MM.1S (cell line): ENCODE results near the gene PIH1D1.

Source experiments
- DNase-seq: peaks from one replicate; pipeline ENCODE4 v3.0.0-alpha.2; 2015
- H2AFZ ChIP-seq: fragments of 300-600 bp; sonication (generic); 2 replicates; pipeline ENCODE4 v1.6.0; 2016; ENCODE audit warnings: antibody characterized with exemption, low read length
- H3F3A ChIP-seq: fragments of 300-600 bp; sonication (generic); 2 replicates; pipeline ENCODE4 v1.6.1; 2016; ENCODE audit warnings: mild to moderate bottlenecking, antibody characterized with exemption, low read length, moderate library complexity, mixed read lengths; ENCODE audit not compliant: insufficient read depth
- H3K27ac ChIP-seq: fragments of 300-600 bp; sonication (generic); 2 replicates; pipeline ENCODE4 v1.5.1; 2016; ENCODE audit warnings: mild to moderate bottlenecking, low read length
- H3K27me3 ChIP-seq: fragments of 300-600 bp; sonication (generic); replicated peaks from 2 replicates; pipeline ENCODE4 v1.6.0; 2016; ENCODE audit warnings: low read length; ENCODE audit not compliant: insufficient read depth
- H3K36me3 ChIP-seq: fragments of 300-600 bp; sonication (generic); replicated peaks from 2 replicates; pipeline ENCODE4 v1.6.1; 2016; ENCODE audit warnings: mild to moderate bottlenecking, low read length, mixed read lengths; ENCODE audit not compliant: insufficient read depth
- H3K4me1 ChIP-seq: fragments of 300-600 bp; sonication (generic); 2 replicates; pipeline ENCODE4 v1.6.1; 2016; ENCODE audit warnings: low read length, mixed read lengths
- H3K4me2 ChIP-seq: fragments of 300-600 bp; sonication (generic); 2 replicates; pipeline ENCODE4 v1.6.0; 2016; ENCODE audit warnings: low read depth, low read length
- H3K4me3 ChIP-seq: fragments of 300-600 bp; sonication (generic); 2 replicates; pipeline ENCODE4 v1.5.1; 2016; ENCODE audit warnings: low read length, mixed read lengths
- H3K79me2 ChIP-seq: fragments of 300-600 bp; sonication (generic); 2 replicates; pipeline ENCODE4 v1.6.1; 2016; ENCODE audit warnings: mixed run types, low read length, mixed read lengths
- H3K9ac ChIP-seq: fragments of 300-600 bp; sonication (generic); 2 replicates; pipeline ENCODE4 v1.6.1; 2016; ENCODE audit warnings: low read length, mixed read lengths
- H3K9me2 ChIP-seq: fragments of 300-600 bp; sonication (generic); replicated peaks from 2 replicates; pipeline ENCODE4 v1.6.1; 2016; ENCODE audit warnings: mild to moderate bottlenecking, low read length, mixed read lengths; ENCODE audit not compliant: insufficient read depth
- H3K9me3 ChIP-seq: fragments of 300-600 bp; sonication (generic); replicated peaks from 2 replicates; pipeline ENCODE4 v1.6.1; 2016; ENCODE audit warnings: mild to moderate bottlenecking, low read length, mixed read lengths; ENCODE audit not compliant: insufficient read depth
- H4K20me1 ChIP-seq: fragments of 300-600 bp; sonication (generic); 2 replicates; pipeline ENCODE4 v1.6.1; 2016; ENCODE audit warnings: mild to moderate bottlenecking, low read length, moderate library complexity, mixed read lengths; ENCODE audit not compliant: insufficient read depth
- EZH2 ChIP-seq: fragments of 300-600 bp; sonication (generic); optimal IDR thresholded peaks from 2 replicates; pipeline ENCODE3; 2017; ENCODE audit warnings: low read depth, mild to moderate bottlenecking, antibody characterized with exemption, low read length, mixed read lengths
- EZH2phosphoT487 ChIP-seq: fragments of 300-600 bp; sonication (generic); IDR thresholded peaks from 2 replicates; pipeline ENCODE4 v1.6.1; 2018; ENCODE audit warnings: antibody characterized with exemption, low read length
- TF ChIP-seq, protein P1 (sequence below): fragments of 300-600 bp; sonication (generic); IDR thresholded peaks from 2 replicates; pipeline ENCODE4 v1.5.1; 2016; ENCODE audit warnings: antibody characterized with exemption, low read length, mixed read lengths

Gene PIH1D1

DNA sequence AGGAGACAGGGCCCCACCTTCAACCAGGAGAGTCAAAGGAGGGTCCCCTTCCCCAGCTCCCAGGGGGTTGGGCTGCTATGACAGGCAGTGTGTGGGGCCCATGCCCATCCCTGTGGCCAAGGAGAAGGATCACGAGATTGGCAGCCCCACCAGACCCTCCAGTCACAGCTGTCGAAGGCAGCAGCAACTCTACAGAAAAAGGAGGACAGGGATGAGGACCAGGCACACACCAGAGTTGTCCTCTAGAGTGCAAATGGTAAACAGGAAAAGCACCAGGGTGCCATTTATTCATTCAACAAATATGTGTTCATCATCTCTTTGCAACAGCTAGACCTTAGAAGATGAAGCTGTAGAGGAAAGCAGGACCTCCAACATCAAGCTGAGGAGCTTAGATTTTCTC lies 32.4 kb downstream of the PIH1D1 start:
- Histone ChIP-seq H3K9ac (no peak overlapping the region), H3K27me3 (peaks cover 95% of the 10 kb centered on the region), H3F3A (no peaks in the 10 kb centered on the region), H3K9me2 (no peaks in the 10 kb centered on the region), H3K4me2 (no peak overlapping the region), H2AFZ (no peak overlapping the region), H3K4me1 (0 out of 2 replicates have a peak, but pooled peaks cover 3% of the 10 kb centered on the region), H3K4me3 (no peak overlapping the region), H3K36me3 (no peaks in the 10 kb centered on the region), H4K20me1 (no peaks in the 10 kb centered on the region), H3K27ac (no peak overlapping the region), H3K9me3 (no peaks in the 10 kb centered on the region), H3K79me2 (no peaks in the 10 kb centered on the region)
- no peak for DNase-seq
- TF ChIP-seq, protein P1, sequence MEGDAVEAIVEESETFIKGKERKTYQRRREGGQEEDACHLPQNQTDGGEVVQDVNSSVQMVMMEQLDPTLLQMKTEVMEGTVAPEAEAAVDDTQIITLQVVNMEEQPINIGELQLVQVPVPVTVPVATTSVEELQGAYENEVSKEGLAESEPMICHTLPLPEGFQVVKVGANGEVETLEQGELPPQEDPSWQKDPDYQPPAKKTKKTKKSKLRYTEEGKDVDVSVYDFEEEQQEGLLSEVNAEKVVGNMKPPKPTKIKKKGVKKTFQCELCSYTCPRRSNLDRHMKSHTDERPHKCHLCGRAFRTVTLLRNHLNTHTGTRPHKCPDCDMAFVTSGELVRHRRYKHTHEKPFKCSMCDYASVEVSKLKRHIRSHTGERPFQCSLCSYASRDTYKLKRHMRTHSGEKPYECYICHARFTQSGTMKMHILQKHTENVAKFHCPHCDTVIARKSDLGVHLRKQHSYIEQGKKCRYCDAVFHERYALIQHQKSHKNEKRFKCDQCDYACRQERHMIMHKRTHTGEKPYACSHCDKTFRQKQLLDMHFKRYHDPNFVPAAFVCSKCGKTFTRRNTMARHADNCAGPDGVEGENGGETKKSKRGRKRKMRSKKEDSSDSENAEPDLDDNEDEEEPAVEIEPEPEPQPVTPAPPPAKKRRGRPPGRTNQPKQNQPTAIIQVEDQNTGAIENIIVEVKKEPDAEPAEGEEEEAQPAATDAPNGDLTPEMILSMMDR: no peak
- no peak for TF ChIP-seq EZH2
- no peak for TF ChIP-seq EZH2phosphoT487

DNA sequence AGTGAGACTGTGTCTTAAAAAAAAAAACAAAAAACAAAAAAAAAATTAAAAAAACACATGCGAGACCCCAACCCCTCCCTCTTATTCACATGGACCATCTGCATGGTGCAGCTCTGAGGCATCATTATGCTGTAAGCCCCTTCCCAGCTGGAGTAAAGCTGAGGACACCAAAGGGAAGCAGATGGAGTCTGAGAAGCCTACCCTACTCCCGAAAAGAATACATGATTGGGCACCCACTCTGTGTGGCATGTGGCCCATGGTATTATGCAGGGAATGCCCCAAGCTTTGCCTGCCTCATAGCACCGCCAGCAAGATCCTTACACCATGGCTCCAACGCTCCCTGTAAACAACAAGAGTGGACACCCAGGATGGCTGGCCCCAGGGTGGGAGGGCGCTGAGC lies 33.1 kb downstream of the PIH1D1 start:
- no peak overlapping the region for H3K27ac ChIP-seq
- H3K9ac ChIP-seq: no peak overlapping the region
- H3K27me3 ChIP-seq: peaks cover 95% of the 10 kb centered on the region
- no peaks in the 10 kb centered on the region for H3K79me2 ChIP-seq
- H3F3A ChIP-seq: no peaks in the 10 kb centered on the region
- no peaks in the 10 kb centered on the region for H3K9me2 ChIP-seq
- no peaks in the 10 kb centered on the region for H3K36me3 ChIP-seq
- no peaks in the 10 kb centered on the region for H4K20me1 ChIP-seq
- no peaks in the 10 kb centered on the region for H3K9me3 ChIP-seq
- no peak for DNase-seq
- TF ChIP-seq EZH2phosphoT487 (no peak), EZH2 (no peak)
- TF ChIP-seq, protein P1: no peak
- H2AFZ ChIP-seq: no peak overlapping the region
- H3K4me1 ChIP-seq: 0 out of 2 replicates have a peak, but pooled peaks cover 3% of the 10 kb centered on the region
- no peak overlapping the region for H3K4me2 ChIP-seq
- H3K4me3 ChIP-seq: no peak overlapping the region

DNA sequence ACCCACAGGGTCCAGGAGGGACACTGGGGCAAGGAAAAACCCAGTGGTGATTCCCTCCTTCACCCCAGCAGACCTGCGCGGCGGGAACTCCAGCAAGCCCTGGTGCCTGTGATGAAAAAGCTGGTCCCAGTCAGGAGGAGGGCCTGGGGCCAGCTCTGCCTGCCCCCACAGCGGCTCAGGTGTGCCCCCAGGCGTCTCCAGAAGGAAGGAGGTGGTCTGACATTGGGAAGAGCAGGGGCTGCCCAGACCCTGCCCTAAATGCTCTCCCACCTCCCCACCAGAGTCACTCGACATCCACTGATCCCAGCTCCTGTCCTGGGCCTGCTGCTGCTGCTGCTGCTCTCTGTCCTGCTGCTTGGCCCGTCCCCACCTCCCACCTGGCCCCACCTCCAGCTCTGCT lies 34.5 kb downstream of the PIH1D1 start:
- no peak overlapping the region for H3K4me3 ChIP-seq
- no peak overlapping the region for H3K9ac ChIP-seq
- no peak overlapping the region for H3K27ac ChIP-seq
- H2AFZ ChIP-seq: no peak overlapping the region
- H3K36me3 ChIP-seq: no peaks in the 10 kb centered on the region
- H3K79me2 ChIP-seq: no peaks in the 10 kb centered on the region
- H3K4me2 ChIP-seq: no peak overlapping the region
- no peaks in the 10 kb centered on the region for H4K20me1 ChIP-seq
- H3K4me1 ChIP-seq: no peaks in the 10 kb centered on the region
- no peaks in the 10 kb centered on the region for H3F3A ChIP-seq
- H3K9me2 ChIP-seq: no peaks in the 10 kb centered on the region
- no peak for DNase-seq
- H3K9me3 ChIP-seq: no peaks in the 10 kb centered on the region
- H3K27me3 ChIP-seq: peaks cover 91% of the 10 kb centered on the region
- no peak for TF ChIP-seq EZH2phosphoT487

DNA sequence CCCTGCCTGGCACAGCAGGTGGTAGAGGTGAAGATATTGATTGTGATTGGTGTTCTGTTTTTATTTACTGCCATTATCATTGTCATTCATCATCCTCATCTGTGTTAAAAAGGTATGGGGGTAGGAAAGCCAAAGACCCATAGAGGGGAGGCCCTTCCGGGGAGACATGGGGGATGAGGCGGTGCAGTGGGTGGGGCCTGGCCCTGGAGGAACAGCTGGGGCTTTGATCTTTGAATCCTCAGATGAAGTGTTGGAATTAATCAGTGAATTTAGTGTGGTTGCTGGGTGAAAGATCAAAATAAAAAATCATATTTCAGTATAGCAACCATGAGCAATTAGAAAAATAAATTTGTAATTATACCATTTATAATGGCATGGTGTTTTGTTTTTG lies 35.8 kb downstream of the PIH1D1 start:
- H3K27ac ChIP-seq: no peak overlapping the region
- H3K79me2 ChIP-seq: no peaks in the 10 kb centered on the region
- H3F3A ChIP-seq: no peaks in the 10 kb centered on the region
- H3K27me3 ChIP-seq: peaks cover 79% of the 10 kb centered on the region
- H3K4me3 ChIP-seq: no peak overlapping the region
- no peaks in the 10 kb centered on the region for H3K9me2 ChIP-seq
- TF ChIP-seq, protein P1: no peak
- TF ChIP-seq EZH2phosphoT487: no peak
- no peaks in the 10 kb centered on the region for H3K9me3 ChIP-seq
- H2AFZ ChIP-seq: no peak overlapping the region
- no peaks in the 10 kb centered on the region for H3K4me1 ChIP-seq
- DNase-seq: no peak
- H3K36me3 ChIP-seq: no peaks in the 10 kb centered on the region
- H4K20me1 ChIP-seq: no peaks in the 10 kb centered on the region
- no peak overlapping the region for H3K4me2 ChIP-seq
- H3K9ac ChIP-seq: no peak overlapping the region
